T-helper 1 cell (primary cell): ENCODE data around the gene BLOC1S5.

ENCODE experiments used
- DNase-seq, 5 donors: peaks; one replicate each; pipeline ENCODE4 v3.0.0-alpha.2; 2012 to 2020
- total RNA-seq, 4 donors: gene quantifications; one replicate each; lab custom pipeline; 2026; lab: John Stamatoyannopoulos, UW

The BLOC1S5 gene, protein sequence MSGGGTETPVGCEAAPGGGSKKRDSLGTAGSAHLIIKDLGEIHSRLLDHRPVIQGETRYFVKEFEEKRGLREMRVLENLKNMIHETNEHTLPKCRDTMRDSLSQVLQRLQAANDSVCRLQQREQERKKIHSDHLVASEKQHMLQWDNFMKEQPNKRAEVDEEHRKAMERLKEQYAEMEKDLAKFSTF
- total RNA-seq, result 8.1 to 17.4 (median 11.7) reads per million in 4 donors

DNA sequence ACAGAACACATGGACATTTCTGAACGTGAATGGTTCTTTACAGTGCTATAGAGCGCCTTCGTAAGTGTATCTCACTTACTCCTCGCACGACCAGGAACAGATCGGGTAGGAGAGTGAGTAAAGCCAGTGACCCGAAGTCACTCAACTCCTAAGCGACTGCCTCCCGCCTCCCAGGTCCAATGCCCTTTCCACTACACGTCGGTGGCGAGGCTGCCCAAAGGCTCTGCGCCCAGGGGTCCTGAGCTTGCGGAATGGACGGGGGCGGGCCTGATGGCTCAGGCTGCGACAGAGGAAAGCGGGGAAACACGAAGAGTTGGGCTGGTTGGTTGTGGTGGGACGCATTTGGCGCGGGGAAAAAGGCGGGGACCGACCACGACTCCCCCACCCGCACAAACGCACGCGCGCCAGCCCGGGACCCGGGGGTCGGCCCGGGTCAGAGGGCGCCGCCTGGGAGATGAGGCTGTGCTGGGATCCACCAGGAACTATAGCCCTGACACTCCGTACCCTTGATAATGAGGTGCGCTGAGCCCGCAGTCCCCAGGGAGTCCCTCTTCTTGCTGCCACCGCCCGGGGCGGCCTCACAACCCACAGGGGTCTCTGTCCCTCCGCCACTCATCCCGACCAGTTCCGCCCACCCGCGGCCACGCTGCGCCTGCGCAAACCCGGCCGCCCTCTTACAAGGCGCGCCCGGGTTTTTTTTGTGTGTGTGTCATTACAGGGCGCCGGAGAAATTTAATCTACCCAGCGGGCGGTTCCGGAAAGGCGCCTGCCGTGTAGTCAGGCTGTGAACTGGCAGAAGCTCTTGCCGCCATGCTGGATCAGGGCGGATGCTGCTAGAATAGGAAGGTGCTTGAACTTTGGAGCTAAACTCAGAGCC is at the start of gene BLOC1S5:
Gene BLOC1S5 (minus strand): TSS at position 629 of the 877 bp plus-strand sequence. CDS start 13 bp downstream, at position 616.
- DNase-seq, result peak; percentile 90 to 97 (median 93)

DNA sequence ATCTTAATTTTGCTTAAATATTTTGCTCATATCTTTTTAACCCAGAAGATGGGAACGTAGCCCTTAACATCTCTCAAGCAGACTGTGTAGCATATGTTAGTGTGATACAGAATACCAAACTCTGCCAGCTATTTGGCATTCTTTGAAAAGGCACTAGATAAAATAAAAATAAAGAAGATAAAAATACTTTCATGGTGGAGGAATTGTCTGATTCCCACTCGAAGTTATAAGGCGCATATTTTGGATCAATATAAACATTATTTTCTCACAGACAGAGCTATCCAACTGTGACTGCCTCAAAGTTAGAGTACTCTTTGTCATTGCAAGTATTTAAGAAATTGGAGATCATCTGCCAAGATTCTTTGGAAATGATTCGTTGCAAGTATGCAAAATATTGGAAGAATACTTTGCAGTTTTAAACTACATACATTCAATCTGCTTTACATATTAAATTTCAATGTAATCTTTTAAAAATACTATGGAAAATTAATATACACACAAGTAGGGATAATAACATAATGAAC is 49.0 kb upstream of the BLOC1S5 start:
- no peak for DNase-seq

DNA sequence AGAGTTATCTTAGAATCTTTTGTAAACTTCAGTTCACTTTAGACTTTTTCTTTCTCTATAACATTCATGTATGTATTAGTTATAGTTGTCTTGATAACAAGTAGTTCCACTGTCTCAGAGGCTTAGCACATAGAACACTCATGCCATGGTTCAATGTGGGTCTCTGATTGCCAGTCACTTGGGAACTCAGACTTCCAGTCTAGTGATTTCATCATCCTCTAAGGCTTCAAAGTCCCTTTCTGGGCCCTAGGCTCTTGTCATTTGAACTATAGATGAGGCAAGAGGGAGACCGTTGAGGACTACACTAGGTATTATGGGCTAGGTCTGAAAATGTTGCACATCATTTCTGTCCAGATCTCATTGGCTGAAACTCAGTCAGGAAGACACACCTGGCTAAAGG is 46.5 kb upstream of the BLOC1S5 start:
- DNase-seq, result no peak

DNA sequence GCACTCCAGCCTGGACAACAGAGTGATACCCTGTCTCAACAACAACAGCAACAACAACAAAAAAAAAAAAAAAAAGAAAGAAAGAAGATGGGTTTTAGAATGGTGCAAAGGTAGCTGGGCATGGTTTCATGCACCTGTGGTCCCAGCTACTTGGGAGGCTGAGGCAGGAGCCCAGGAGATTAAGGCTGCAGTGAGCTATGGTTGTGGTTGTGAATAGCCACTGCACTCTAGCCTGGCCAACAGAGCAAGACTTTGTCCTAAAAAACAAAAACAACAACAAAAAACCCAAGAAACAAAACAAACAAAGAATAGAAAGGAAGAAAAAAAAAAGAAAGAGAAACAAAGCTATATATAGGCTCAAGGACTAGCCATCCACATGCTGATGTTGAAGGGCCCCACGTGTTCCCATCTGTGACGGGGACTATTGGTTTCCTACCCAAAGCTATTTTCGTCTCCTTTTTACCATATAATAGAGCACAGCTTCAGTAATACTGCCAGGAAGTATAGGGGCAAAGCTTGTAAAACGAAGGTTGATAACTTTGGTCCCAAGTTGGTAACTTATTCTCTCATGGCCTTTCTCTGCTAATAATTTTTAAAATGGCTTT is 46.0 kb upstream of the BLOC1S5 start:
- no peak for DNase-seq

DNA sequence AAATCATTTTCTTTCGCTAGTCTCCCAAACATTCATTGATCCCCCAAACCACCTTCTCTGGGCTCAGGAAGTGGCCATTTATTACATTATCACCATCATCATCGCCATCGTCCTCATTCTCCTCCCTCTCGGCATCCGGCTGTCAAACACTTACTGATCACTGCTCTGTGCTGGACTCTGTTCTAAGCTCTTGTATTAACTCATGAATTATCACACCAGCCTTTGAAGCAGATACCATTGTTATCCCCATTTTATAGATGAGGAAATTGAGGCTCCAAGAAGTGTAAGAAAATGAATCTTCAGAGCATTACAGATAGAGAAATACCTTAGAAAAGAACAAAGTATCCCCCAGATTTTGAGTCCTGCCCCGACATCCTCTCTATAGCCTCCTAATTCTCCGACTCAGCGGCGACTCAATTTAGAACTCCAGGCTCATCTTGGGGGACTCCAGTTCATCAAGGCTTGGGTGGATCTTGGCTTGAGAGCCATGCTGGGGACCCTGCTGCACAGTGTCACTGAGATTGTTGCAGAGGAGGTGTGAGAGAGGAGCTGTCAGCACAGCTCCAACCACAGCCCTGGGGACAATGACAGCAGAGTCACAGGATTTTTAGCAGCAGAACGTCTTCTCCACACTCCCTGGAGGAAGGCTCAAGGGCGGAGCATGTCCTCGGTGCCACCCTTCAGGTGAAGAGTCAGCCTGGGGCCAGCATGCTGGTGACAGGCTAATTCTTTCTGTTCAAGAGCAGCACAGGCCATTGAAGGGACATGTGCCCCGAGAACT is 44.8 kb upstream of the BLOC1S5 start:
- DNase-seq, result no peak

DNA sequence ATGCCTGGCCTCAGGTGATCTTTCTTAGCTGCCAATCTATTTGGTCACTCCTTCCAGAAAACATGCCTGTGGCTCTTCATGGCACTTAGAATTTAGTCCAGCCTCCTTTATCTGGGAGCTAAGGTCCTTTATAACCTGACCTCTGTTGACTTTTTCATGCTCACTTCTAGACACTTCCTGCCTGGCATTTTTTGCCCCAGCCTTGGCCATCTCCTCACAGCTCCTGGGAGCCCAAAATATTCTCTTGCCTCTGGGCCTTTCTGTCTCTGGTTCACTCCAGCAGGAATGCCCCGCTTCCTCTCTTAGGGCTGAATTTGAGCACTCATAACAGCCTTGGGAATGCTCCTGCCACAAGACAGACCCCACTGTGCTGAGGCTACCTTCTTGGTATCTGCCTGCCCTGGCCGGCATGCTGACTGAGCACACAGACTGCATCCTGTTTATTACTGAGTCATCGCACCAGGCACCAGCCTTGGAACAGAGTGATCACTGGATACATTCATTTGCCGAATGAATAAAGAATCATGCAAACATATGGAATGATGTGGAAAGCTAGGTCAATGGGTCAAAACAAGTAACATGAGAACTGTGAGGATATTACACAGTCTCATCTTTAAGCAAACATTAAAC is 44.0 kb upstream of the BLOC1S5 start:
- DNase-seq, result no peak

DNA sequence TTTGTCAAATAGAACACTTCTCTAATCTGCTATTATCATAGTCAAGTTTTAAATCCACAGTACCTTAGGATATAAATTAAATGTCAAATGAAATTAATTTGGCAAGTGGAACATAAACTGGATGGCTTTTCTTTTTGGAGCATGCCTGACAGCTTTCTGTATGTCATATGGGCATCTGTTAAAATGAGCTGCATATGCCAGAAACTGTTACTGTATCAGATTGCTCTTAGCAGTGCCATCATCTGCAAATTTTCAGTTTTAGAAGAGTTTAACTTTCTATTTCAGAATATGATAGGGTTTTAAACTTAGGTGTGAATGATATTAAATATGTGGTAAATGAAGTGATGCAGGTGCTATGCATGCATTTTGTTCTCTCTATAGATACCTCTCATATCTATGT is 41.6 kb upstream of the BLOC1S5 start:
- no peak for DNase-seq

DNA sequence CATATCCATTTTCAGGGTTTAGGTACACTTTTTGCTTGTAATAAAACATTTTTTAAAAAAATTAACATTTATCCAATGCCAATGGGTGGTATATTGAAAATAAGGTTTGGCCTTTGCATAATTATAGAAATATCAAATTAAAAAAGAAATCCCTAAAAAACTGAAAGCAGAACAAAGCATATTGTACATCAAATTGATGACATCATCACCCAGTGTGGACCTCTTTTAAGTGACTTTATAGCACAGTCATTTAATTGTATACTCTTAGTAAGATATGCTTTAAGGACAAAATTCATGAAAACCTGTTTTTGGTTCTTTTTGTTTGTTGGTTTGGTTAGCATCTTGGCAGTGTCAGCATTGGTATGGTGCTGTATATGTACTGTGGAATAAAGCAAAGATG is 39.5 kb upstream of the BLOC1S5 start:
- DNase-seq, result no peak

DNA sequence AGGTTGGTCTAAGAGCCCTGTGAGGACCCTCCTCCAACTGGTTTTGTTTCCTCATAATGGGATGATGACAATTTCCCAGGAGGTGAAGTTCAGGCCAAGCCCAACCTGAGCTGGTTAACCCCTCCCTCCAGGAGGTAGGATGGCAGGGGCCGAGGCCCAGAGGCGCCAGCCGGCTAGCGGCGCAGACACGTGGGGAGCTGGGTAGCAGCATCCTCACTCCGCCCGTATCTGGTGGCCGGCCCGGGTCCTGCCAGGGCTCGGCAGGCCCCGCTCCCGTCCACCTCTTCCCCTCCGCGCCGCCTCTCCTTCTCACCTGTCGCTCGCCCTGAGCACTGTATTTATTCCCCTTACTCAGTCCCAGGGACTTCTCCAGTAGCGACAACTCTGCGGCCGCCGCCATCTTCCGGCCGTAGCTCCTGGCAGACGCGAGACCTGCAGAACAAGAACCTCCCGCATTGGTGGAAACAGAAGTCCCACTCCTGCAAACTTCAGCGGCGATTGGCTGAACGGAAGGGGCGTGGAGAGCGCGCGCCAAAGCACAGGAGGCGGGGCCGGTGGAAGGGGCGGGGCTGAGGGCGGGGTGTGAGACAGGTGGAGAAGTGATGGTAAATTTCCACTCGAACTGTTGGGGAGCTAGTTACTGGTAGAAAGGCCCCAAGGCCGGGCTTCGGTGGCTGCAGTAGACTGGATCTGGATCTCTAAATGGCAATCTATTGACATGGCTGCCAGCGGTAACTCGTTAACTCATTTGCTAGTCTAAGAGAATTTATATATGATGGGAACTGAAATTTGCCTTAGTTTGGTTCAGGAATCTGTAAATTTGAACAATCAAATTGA is 38.2 kb upstream of the BLOC1S5 start, which contains the start of gene EEF1E1:
Gene EEF1E1 (minus strand): TSS at position 427 of the 837 bp plus-strand sequence. CDS start 27 bp downstream, at position 400.
- peak; percentile 91 to 98 (median 96) for DNase-seq

DNA sequence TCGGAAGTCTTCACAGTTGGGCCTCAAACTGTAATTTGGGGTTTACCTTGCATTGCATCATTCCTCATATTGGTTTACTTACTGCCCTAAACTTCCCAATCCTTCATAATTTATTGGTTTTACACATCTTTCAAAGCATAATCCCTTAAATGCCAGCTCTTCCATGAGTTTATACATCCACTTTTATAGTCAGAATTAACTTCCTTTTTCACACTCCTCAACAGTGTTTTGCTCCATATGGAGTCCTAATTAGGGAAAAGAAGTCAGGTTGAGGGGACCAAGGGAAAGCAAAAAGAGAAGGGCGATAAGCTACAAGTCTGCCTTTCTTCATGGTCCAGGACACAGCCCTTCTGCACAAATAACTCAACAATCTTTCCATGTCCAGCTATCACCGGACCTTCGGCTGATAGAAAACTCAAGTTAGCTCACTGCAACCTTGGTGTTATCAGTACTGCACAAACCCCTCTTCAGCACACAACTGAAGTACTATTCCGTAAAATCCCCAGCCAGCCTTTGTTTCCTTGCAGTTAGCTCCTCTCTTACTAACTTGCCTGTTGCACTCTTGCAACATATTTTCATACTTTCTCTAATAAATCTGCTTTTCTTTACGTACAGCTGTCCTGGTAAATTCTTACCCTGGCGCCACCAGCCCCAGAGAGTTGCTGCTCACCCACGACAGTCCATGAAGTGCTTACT is 36.1 kb upstream of the BLOC1S5 start:
- DNase-seq, result no peak

DNA sequence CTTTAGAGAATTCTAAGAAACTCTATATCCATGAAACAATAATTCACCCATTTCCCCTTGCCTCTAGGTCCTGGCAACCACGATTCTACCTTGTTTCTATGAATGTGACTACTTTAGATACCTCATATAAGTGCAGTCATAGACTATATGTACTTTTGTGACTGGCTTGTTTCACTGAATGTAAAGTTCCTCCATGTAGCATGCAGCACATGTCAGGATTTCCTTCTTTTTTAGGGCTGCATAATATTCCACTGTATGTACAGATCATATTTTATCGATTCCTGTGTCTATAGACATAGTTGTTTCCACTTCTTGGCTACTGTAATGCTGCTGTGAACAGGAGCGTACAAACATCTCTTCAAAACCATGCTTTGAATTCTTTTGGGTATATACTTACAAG is 26.5 kb upstream of the BLOC1S5 start:
- no peak for DNase-seq

DNA sequence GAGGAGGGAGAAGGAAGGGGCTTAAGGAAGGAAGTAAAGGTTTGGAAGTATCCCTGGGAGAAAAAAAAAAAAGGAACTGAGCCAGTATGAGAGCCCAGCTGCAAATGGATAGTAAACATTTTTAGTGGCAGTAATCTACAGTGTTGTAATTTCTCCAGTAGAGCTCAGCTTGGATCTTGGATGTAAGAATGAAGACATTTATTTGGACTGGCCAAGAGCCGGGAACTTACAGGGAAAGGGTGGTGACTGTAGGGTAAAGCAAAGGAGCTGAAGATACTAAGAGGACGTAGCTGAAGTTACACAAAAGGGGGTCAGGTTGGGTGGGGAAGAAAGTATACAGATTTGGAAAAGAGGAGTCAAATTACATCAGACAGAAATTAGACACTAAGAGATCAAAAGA is 24.7 kb upstream of the BLOC1S5 start:
- no peak for DNase-seq

DNA sequence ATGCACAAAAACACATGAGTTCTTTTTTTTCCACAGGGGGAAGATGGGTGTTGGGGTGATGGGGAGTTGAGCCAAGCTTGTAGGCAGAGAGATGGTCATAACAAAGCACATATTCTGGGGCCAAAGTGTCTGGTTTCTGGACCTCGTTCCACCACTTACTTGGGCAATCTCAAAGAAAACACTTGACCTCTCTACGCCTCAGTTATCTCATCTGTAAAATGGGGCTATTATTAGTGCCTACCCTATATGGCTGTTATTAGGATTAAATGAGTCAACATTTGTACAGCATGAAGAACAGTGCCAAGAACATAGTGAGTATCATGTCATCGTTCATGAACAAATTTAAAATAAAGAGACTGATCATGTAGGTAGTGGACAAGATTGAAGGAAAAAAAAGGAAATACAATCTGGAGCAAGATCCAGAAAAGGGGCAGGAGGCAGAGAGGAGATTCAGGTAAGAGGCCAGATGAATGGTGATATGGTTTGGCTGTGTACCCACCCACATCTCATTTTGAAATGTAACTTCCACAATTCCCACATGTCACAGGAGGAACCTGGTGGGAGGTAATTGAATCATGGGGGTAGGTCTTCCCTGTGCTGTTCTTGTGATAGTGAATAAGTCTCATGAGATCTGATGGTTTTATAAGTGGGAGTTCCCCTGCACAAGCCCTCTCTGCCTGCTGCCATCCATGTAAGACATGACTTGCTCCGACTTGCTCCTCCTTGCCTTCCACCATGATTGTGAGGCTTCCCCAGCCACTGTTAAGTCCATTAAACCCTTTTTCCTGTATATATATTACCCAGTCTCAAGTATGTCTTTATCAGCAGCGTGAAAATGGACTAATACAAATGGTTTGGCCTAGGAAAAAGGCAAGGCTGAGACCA is 23.9 kb upstream of the BLOC1S5 start:
- no peak for DNase-seq

DNA sequence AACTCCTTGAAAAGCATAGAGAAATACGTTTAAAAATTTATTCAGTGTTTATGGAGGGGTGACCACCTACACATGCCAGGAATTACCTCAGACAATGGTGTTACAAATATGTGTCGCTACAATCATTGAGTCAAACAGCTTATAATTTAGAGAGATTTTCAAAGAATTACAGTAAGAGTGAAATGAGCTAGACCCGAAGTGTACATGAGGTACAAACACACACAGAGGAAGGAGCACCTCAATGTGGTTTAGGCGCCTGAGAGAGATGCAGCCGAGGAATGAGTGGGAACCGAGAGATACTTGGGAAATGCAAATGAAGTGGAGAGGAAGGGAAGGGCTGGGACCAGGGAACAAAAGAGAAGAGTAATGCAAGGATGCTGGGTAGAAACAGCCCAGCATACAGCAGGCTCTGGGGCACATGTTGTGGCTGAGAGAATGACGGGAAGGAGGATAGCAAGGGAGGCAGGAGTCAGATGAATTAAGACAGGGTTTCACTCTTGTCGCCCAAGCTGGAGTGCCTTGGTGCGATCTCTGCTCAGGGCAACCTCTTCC is 22.6 kb upstream of the BLOC1S5 start:
- DNase-seq, result no peak

DNA sequence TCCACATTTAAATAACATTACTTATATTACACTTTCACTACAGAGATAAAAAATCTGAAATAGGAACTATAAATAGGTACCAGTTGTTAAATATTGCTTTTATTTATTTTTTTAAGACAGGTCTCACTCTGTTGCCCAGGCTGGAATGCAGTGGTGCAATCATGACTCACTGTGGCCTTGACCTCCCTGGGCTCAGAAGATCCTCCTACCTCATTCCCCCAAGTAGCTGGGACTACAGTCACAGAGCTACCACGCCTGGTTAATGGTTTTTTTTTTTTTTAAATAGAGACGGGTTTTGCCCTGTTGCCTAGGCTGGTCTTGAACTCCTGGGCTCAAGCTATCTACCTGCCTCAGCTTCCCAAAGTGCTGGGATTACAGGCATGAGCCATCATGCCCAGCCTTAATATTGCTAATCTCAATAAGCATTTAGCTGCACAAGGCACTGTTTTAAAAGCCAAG is 20.9 kb upstream of the BLOC1S5 start:
- DNase-seq, result no peak

DNA sequence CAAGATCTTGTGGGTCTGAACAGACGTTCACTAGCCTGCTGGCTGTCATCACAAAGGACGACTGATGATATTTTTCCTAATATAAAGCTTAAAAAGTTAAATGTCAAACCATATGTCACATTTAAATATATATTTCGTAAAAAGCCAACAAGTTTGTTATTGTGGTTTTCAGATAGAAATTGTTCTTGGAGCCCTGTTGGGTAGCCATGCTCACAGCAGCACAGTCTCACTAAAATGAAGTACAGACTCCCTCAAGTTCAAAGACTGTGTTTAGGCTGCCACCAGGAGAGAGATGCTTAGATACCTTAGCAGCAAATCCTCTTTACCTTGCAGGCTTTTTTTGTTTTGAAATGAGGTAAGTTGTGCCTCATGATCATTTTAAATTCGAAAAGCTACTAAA is 20.4 kb upstream of the BLOC1S5 start:
- DNase-seq, result no peak

DNA sequence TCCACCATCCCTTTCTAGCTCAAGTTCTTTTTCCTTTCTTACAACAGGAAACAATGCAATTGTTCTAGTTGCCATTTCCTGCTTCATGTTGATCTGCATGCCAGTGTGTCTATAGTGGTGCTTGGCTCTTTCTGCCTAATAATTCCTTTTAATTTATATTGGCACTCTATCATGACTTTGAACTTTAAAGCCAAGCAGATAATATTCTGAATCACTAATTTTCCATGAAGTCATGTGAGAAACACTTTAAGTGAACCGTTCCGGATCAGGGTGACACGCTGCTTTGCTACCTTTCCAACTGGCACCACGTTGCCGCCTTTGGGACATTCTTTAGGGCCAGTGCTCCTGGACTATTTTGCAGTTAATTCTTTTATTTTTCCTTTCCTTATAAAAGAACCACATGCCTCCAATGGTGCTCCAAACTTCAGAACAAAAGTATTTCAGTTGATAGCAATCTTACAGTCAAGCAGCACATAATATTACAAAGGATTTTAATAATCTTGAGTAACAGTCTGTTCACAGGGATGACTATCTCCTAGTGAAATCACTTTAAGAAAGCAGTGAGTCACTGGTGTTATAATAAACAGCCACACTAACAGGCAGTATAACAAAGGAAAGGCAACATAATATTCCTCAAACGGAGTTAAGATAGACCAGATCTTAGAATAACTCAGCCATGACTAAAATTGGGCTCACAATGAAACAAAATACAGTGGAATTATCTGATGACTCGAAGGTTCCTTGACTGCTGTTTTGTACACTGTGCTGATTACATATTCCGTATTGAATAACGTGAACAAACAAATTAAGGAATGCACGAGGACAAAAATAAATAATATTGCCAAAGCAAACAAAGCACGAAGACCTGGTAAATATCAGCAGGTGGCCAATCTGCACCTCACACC is 19.0 kb upstream of the BLOC1S5 start:
- no peak for DNase-seq

DNA sequence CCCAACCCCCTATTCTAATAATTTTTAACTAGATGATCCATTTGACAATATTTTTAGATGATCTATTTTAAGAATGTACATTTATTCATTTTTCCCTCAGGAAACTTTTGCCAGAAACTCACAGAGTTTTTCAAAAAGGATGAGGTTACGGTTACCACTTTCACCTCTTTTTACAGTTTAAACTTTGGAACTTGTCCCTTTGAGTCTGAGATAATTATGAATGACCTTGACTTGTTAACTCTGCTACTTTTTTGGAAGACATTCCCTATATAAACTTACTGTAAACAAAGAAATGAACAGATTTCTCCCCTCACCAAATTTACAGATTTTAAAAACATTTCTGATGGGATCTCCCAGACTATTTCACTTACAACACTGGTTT is 18.4 kb upstream of the BLOC1S5 start:
- no peak for DNase-seq
